Small intestine (tissue), 7 donors: Measurements from ENCODE around the gene NME9. TPM values are rescaled to one million over a fixed set of nuclear protein-coding genes. Genes with fewer than 3 reads are reported as not detected.
A peak's percentile ranks its signal among the peaks of the same experiment; 100 is the strongest.

Experiments
- DNase-seq, 2 donors: peaks; one replicate each; pipeline versions ENCODE4 v3.0.0 to v3.0.0-alpha.2; 2013
- FAIRE-seq: peaks from 2 replicates; lab custom pipeline; 2012; peaks lifted over from hg19 to GRCh38; lab: Jason Lieb, UNC
- H3K27ac ChIP-seq, 3 donors: one replicate each; pipeline ENCODE4 v1.5.1; 2013; ENCODE audit warnings: low read length in 2 of 3, mild to moderate bottlenecking in 2 of 3, control low read depth in 1 of 3, inconsistent platforms in 1 of 3, low read depth in 1 of 3, moderate library complexity in 1 of 3
- H3K27me3 ChIP-seq, 3 donors: one replicate each; pipeline ENCODE4 v1.6.1; 2013; ENCODE audit warnings: low read length in 3 of 3, inconsistent platforms in 1 of 3; ENCODE audit not compliant: control insufficient read depth in 3 of 3, insufficient read depth in 3 of 3
- H3K36me3 ChIP-seq, 3 donors: one replicate each; pipeline ENCODE4 v1.6.1; 2013; ENCODE audit warnings: low read length in 3 of 3, inconsistent platforms in 1 of 3, low read depth in 1 of 3, mild to moderate bottlenecking in 1 of 3, moderate library complexity in 1 of 3; ENCODE audit not compliant: control insufficient read depth in 3 of 3, insufficient read depth in 2 of 3
- H3K4me1 ChIP-seq, 3 donors: one replicate each; pipeline ENCODE4 v1.6.1; 2013; ENCODE audit warnings: low read length in 2 of 3, inconsistent platforms in 1 of 3, low read depth in 1 of 3, mild to moderate bottlenecking in 1 of 3, moderate library complexity in 1 of 3; ENCODE audit not compliant: control insufficient read depth in 3 of 3, insufficient read depth in 2 of 3
- H3K4me3 ChIP-seq, 3 donors: one replicate each; pipeline ENCODE4 v1.5.1; 2013; ENCODE audit warnings: low read length in 3 of 3, control low read depth in 1 of 3, inconsistent platforms in 1 of 3, low read depth in 1 of 3, mild to moderate bottlenecking in 1 of 3, moderate library complexity in 1 of 3
- H3K9me3 ChIP-seq, 2 donors: one replicate each; pipeline ENCODE4 v1.6.1; 2013; ENCODE audit warnings: low read depth in 1 of 2, low read length in 1 of 2; ENCODE audit not compliant: control insufficient read depth in 2 of 2, insufficient read depth in 1 of 2
- WGBS, 3 donors: extraction: QIAGEN DNeasy Blood & Tissue Kit; methylation state at CpG; one replicate each; pipeline ENCODE4 v1.1.7; 2013; 5-methylcytosine and 5-hydroxymethylcytosine counted together
- polyA plus RNA-seq, 4 donors: library from polyadenylated mRNA; stranded (reverse) in 3 of 4; unstranded in 1 of 4; fragments of 200-250 nt in 3 of 4; fragments of 120-200 nt in 1 of 4; gene quantifications; one replicate each; pipeline versions ENCODE4 v1.2.1 to v1.2.3, GENCODE V29; 2013
- donor health status: healthy with polysubstance abuse.
- donor health status: control.
- donor health status: control.
- donor health status: Bipolar disorder and iron deficiency.
- donor health status: healthy.

NME9 gene
- polyA plus RNA-seq, 4 donors = 0.13 to 0.84 TPM; not detected in 2

GRCh38 chr3:138281561-138281960, 48.1 kb downstream of the NME9 start:
- DNase-seq (no peak), FAIRE-seq (no peak)
- no peak overlapping the region for H3K27ac ChIP-seq
- H3K36me3 ChIP-seq = peaks cover 4 to 9% (median 8%) of the 10 kb centered on the region in 3 donors
- H3K4me1 ChIP-seq = no peaks in the 10 kb centered on the region
- WGBS, 3 donors = 96 to 98% (median 97%) methylated on average over 3 of the region's 3 CpGs
- no peak overlapping the region for H3K4me3 ChIP-seq
- H3K9me3 ChIP-seq = no peaks in the 10 kb centered on the region
- no peaks in the 10 kb centered on the region for H3K27me3 ChIP-seq

- no peak overlapping the region for H3K4me3 ChIP-seq
- H3K27ac ChIP-seq = no peak overlapping the region
- WGBS, 3 donors = 92 to 93% (median 93%) methylated on average over 2 of the region's 2 CpGs
- H3K27me3 ChIP-seq = no peaks in the 10 kb centered on the region
- no peaks in the 10 kb centered on the region for H3K4me1 ChIP-seq
- no peaks in the 10 kb centered on the region for H3K9me3 ChIP-seq
- DNase-seq (no peak), FAIRE-seq (no peak)
- peaks cover 8 to 22% (median 20%) of the 10 kb centered on the region in 3 donors for H3K36me3 ChIP-seq
These were observed 58.4 kb downstream of the NME9 start for GRCh38 chr3:138271189-138271794.

- Histone ChIP-seq H3K4me3 (no peak overlapping the region), H3K36me3 (peaks cover 8 to 22% (median 19%) of the 10 kb centered on the region in 3 donors), H3K27ac (no peak overlapping the region), H3K9me3 (no peaks in the 10 kb centered on the region), H3K27me3 (no peaks in the 10 kb centered on the region), H3K4me1 (no peaks in the 10 kb centered on the region)
- DNase-seq (no peak), FAIRE-seq (peak; percentile 53)
- WGBS, 3 donors = 82 to 96% (median 92%) methylated on average over 2 of the region's 2 CpGs
These were observed 59.4 kb downstream of the NME9 start for GRCh38 chr3:138270245-138270644.

- peaks cover 0 to 16% (median 8%) of the 10 kb centered on the region in 3 donors for H3K36me3 ChIP-seq
- FAIRE-seq = no peak
- H3K4me3 ChIP-seq = no peak overlapping the region
- WGBS, 3 donors = 82 to 95% (median 86%) methylated on average over 3 of the region's 3 CpGs
- no peaks in the 10 kb centered on the region for H3K4me1 ChIP-seq
- H3K9me3 ChIP-seq = no peaks in the 10 kb centered on the region
- no peaks in the 10 kb centered on the region for H3K27me3 ChIP-seq
- DNase-seq = no peak
- no peak overlapping the region for H3K27ac ChIP-seq
These were observed 62.6 kb downstream of the NME9 start for GRCh38 chr3:138267083-138267482.

- no peak for FAIRE-seq
- 94 to 100% (median 97%) methylated on average over 1 of the region's 1 CpG for WGBS, 3 donors
- Histone ChIP-seq H3K4me3 (no peak overlapping the region), H3K4me1 (no peaks in the 10 kb centered on the region), H3K27me3 (no peaks in the 10 kb centered on the region), H3K27ac (no peak overlapping the region), H3K36me3 (peaks cover 0 to 14% (median 3%) of the 10 kb centered on the region in 3 donors), H3K9me3 (no peaks in the 10 kb centered on the region)
- no peak for DNase-seq
These were observed 63.9 kb downstream of the NME9 start for GRCh38 chr3:138265745-138266144.

- no peak overlapping the region for H3K4me3 ChIP-seq
- no peak for FAIRE-seq
- peaks cover 0 to 14% (median 2%) of the 10 kb centered on the region in 3 donors for H3K36me3 ChIP-seq
- no peak for DNase-seq
- H3K27ac ChIP-seq = no peak overlapping the region
- WGBS, 3 donors = 68 to 79% (median 75%) methylated on average over 2 of the region's 2 CpGs
- no peaks in the 10 kb centered on the region for H3K4me1 ChIP-seq
- H3K27me3 ChIP-seq = no peaks in the 10 kb centered on the region
- H3K9me3 ChIP-seq = no peaks in the 10 kb centered on the region
These were observed 66.5 kb downstream of the NME9 start for GRCh38 chr3:138263104-138263503.

GRCh38 chr3:138260611-138261010, 69.0 kb downstream of the NME9 start:
- DNase-seq (peak in 1 of 2 donors; percentile 22), FAIRE-seq (no peak)
- H3K27ac ChIP-seq = no peak overlapping the region
- H3K4me1 ChIP-seq = no peaks in the 10 kb centered on the region
- H3K36me3 ChIP-seq = peaks cover 0 to 10% (median 2%) of the 10 kb centered on the region in 3 donors
- H3K27me3 ChIP-seq = no peaks in the 10 kb centered on the region
- H3K9me3 ChIP-seq = no peaks in the 10 kb centered on the region
- no peak overlapping the region for H3K4me3 ChIP-seq
- WGBS, 3 donors = 54 to 83% (median 57%) methylated on average over 1 of the region's 1 CpG

- no peak for DNase-seq
- Histone ChIP-seq H3K9me3 (no peaks in the 10 kb centered on the region), H3K36me3 (peaks cover 0 to 6% (median 2%) of the 10 kb centered on the region in 3 donors), H3K4me3 (no peak overlapping the region), H3K27ac (no peak overlapping the region), H3K4me1 (no peaks in the 10 kb centered on the region), H3K27me3 (no peaks in the 10 kb centered on the region)
- no peak for FAIRE-seq
- WGBS, 3 donors = 92 to 96% (median 94%) methylated on average over 4 of the region's 4 CpGs
These were observed 70.5 kb downstream of the NME9 start for GRCh38 chr3:138259126-138259525.

- Histone ChIP-seq H3K36me3 (peaks cover 0 to 4% (median 4%) of the 10 kb centered on the region in 3 donors), H3K9me3 (no peaks in the 10 kb centered on the region), H3K27ac (no peak overlapping the region), H3K4me1 (no peaks in the 10 kb centered on the region), H3K4me3 (no peak overlapping the region), H3K27me3 (no peaks in the 10 kb centered on the region)
- FAIRE-seq = no peak
- WGBS, 3 donors = 82 to 92% (median 90%) methylated on average over 1 of the region's 1 CpG
- DNase-seq = no peak
These were observed 71.7 kb downstream of the NME9 start for GRCh38 chr3:138257986-138258385.
